GM12874 (cell line): ENCODE results near the gene MSANTD1.

Source experiments
- CTCF ChIP-seq: IDR thresholded peaks from 2 replicates; pipeline ENCODE4 v1.5.1; 2011; ENCODE audit warnings: low read depth, mild to moderate bottlenecking, control low read depth, low read length, moderate library complexity; ENCODE audit not compliant: insufficient read depth

Gene MSANTD1

GRCh38 chr4:3235030-3235345 is 14.0 kb upstream of the MSANTD1 start:
- no peak for TF ChIP-seq CTCF

- TF ChIP-seq CTCF = no peak
Measured at GRCh38 chr4:3235581-3235980, 13.4 kb upstream of the MSANTD1 start.

- no peak for TF ChIP-seq CTCF
Measured at GRCh38 chr4:3236326-3236878, 12.6 kb upstream of the MSANTD1 start.

GRCh38 chr4:3237266-3237665 is 11.7 kb upstream of the MSANTD1 start:
- no peak for TF ChIP-seq CTCF

GRCh38 chr4:3237712-3238560 is 11.0 kb upstream of the MSANTD1 start:
- TF ChIP-seq CTCF = no peak

GRCh38 chr4:3238721-3239120 is 10.2 kb upstream of the MSANTD1 start:
- TF ChIP-seq CTCF = no peak

- TF ChIP-seq CTCF = no peak
Measured at GRCh38 chr4:3239303-3239702, 9.7 kb upstream of the MSANTD1 start.
